A673 (cell line): ENCODE measurements around the gene DLD.

Experiments used
- CTCF ChIP-seq: fragments of 300-800, 200-600 bp; sonication (generic); conservative IDR thresholded peaks from 2 replicates; pipeline ENCODE4 v1.5.1; 2017; ENCODE audit warnings: low read depth, mild to moderate bottlenecking, antibody characterized with exemption, low read length, moderate library complexity, mixed read lengths
- EZH2 ChIP-seq: fragments of 200-600 bp; sonication (generic); IDR thresholded peaks from 2 replicates; pipeline ENCODE4 v1.6.1; 2017; ENCODE audit warnings: borderline replicate concordance, low read depth, mild to moderate bottlenecking, mixed read lengths, antibody characterized with exemption, low read length; ENCODE audit not compliant: poor library complexity, severe bottlenecking

GRCh38 chr7:107953265-107953923 is 62.4 kb downstream of the DLD start:
- TF ChIP-seq CTCF (no peak), EZH2 (no peak)
